Activated T-helper 17 cell treated with anti-CD3 and anti-CD28 coated beads, Interleukin-2, amount 50 U/mL, for 72 hours (primary cell): Measurements from ENCODE around the gene SLC16A5. TPM values are rescaled to one million over a fixed set of nuclear protein-coding genes. Genes with fewer than 3 reads are reported as not detected.
"Not testable (repeated sequence)": the region's sequence is repeated elsewhere in the genome, so short reads cannot be mapped to it uniquely, and the experiment has no call there.

Source experiments
- ATAC-seq: fragments of 150-1000 bp; cut with Tn5 transposase; replicated peaks from 2 replicates; pipeline ENCODE4 v1.10.0; 2021; ENCODE audit warnings: mild to moderate bottlenecking, moderate library complexity
- H3K27ac Mint-ChIP-seq: one replicate; pipeline ENCODE4 v1.8.0; 2022; ENCODE audit warnings: mixed read lengths
- H3K27me3 Mint-ChIP-seq: one replicate; pipeline ENCODE4 v1.8.0; 2022; ENCODE audit warnings: mixed read lengths
- H3K36me3 Mint-ChIP-seq: one replicate; pipeline ENCODE4 v1.8.0; 2022; ENCODE audit warnings: low read depth, mild to moderate bottlenecking, mixed read lengths
- H3K4me1 Mint-ChIP-seq: one replicate; pipeline ENCODE4 v1.8.0; 2022; ENCODE audit warnings: mixed read lengths
- H3K4me3 Mint-ChIP-seq: one replicate; pipeline ENCODE4 v1.8.0; 2022; ENCODE audit warnings: mild to moderate bottlenecking, mixed read lengths
- H3K9me3 Mint-ChIP-seq: one replicate; pipeline ENCODE4 v1.8.0; 2022; ENCODE audit warnings: mixed read lengths
- total RNA-seq, 2 donors: library from RNA; stranded (reverse); gene quantifications; one replicate each; pipeline ENCODE4 v1.2.3, GENCODE V29; 2022

The SLC16A5 gene
- total RNA-seq, 2 donors from 2014 or later, result 5.4 to 14.6 TPM

GRCh38 chr17:75133607-75134347 is 46.0 kb downstream of the SLC16A5 start:
- not testable (repeated sequence) for H3K4me3 Mint-ChIP-seq, H3K4me1 Mint-ChIP-seq, ATAC-seq, H3K27ac Mint-ChIP-seq, H3K27me3 Mint-ChIP-seq, H3K9me3 Mint-ChIP-seq
- H3K36me3 Mint-ChIP-seq, result peaks cover 51% of the 10 kb centered on the region

- Mint-ChIP-seq H3K27ac (peak overlapping the region; percentile 41), H3K36me3 (peaks cover 51% of the 10 kb centered on the region)
Observed at GRCh38 chr17:75135452-75135851, 47.7 kb downstream of the SLC16A5 start.

GRCh38 chr17:75135946-75136345 is 48.2 kb downstream of the SLC16A5 start:
- H3K27ac Mint-ChIP-seq, result peak overlapping the region; percentile 41
- no peak for ATAC-seq

More at GRCh38 chr17:75135452-75135851, 47.7 kb downstream of the SLC16A5 start:
- Mint-ChIP-seq H3K9me3 (no peaks in the 10 kb centered on the region), H3K27me3 (no peaks in the 10 kb centered on the region), H3K4me1 (peaks cover 3% of the 10 kb centered on the region), H3K4me3 (no peak overlapping the region)
- ATAC-seq, result no peak

GRCh38 chr17:75137762-75138161 is 50.0 kb downstream of the SLC16A5 start:
- peaks cover 69% of the 10 kb centered on the region for H3K36me3 Mint-ChIP-seq
- not testable (repeated sequence) for H3K27me3 Mint-ChIP-seq, H3K9me3 Mint-ChIP-seq

More at GRCh38 chr17:75135946-75136345, 48.2 kb downstream of the SLC16A5 start:
- Mint-ChIP-seq H3K27me3 (no peaks in the 10 kb centered on the region), H3K36me3 (peaks cover 52% of the 10 kb centered on the region), H3K4me3 (no peak overlapping the region), H3K4me1 (no peaks in the 10 kb centered on the region), H3K9me3 (no peaks in the 10 kb centered on the region)

GRCh38 chr17:75138519-75138918 is 50.8 kb downstream of the SLC16A5 start:
- H3K27ac Mint-ChIP-seq, result no peak overlapping the region
- no peak overlapping the region for H3K4me3 Mint-ChIP-seq
- H3K9me3 Mint-ChIP-seq, result no peaks in the 10 kb centered on the region
- no peaks in the 10 kb centered on the region for H3K4me1 Mint-ChIP-seq
- no peak for ATAC-seq
- peaks cover 76% of the 10 kb centered on the region for H3K36me3 Mint-ChIP-seq
- H3K27me3 Mint-ChIP-seq, result no peaks in the 10 kb centered on the region

More at GRCh38 chr17:75137762-75138161, 50.0 kb downstream of the SLC16A5 start:
- not testable (repeated sequence) for H3K4me1 Mint-ChIP-seq, H3K4me3 Mint-ChIP-seq, H3K27ac Mint-ChIP-seq, ATAC-seq

- ATAC-seq, result no peak
- Mint-ChIP-seq H3K27ac (no peak overlapping the region), H3K4me1 (peaks cover 5% of the 10 kb centered on the region), H3K27me3 (no peaks in the 10 kb centered on the region), H3K9me3 (no peaks in the 10 kb centered on the region), H3K36me3 (peaks cover 95% of the 10 kb centered on the region), H3K4me3 (no peak overlapping the region)
Observed at GRCh38 chr17:75142236-75142971, 54.6 kb downstream of the SLC16A5 start.

- H3K27ac Mint-ChIP-seq, result no peak overlapping the region
- H3K4me3 Mint-ChIP-seq, result no peak overlapping the region
- peaks cover 15% of the 10 kb centered on the region for H3K4me1 Mint-ChIP-seq
- H3K27me3 Mint-ChIP-seq, result no peaks in the 10 kb centered on the region
- no peaks in the 10 kb centered on the region for H3K9me3 Mint-ChIP-seq
- peaks cover 98% of the 10 kb centered on the region for H3K36me3 Mint-ChIP-seq
- ATAC-seq, result no peak
Observed at GRCh38 chr17:75144816-75145512, 57.2 kb downstream of the SLC16A5 start.

GRCh38 chr17:75146592-75146991 is 58.8 kb downstream of the SLC16A5 start:
- Mint-ChIP-seq H3K4me1 (peaks cover 16% of the 10 kb centered on the region), H3K27ac (peak overlapping the region; percentile 14), H3K27me3 (no peaks in the 10 kb centered on the region), H3K4me3 (no peak overlapping the region), H3K9me3 (no peaks in the 10 kb centered on the region), H3K36me3 (peaks cover 85% of the 10 kb centered on the region)
- ATAC-seq, result no peak

- Mint-ChIP-seq H3K4me1 (peaks cover 28% of the 10 kb centered on the region), H3K4me3 (no peak overlapping the region), H3K9me3 (no peaks in the 10 kb centered on the region), H3K27me3 (no peaks in the 10 kb centered on the region), H3K27ac (peak overlapping the region; percentile 28), H3K36me3 (peaks cover 86% of the 10 kb centered on the region)
- ATAC-seq, result no peak
Observed at GRCh38 chr17:75147878-75148546, 60.3 kb downstream of the SLC16A5 start.

- no peak for ATAC-seq
- H3K4me3 Mint-ChIP-seq, result peak overlapping the region; percentile 94
- H3K36me3 Mint-ChIP-seq, result peaks cover 63% of the 10 kb centered on the region
- no peaks in the 10 kb centered on the region for H3K27me3 Mint-ChIP-seq
- peak overlapping the region; percentile 85 for H3K27ac Mint-ChIP-seq
- no peaks in the 10 kb centered on the region for H3K9me3 Mint-ChIP-seq
- H3K4me1 Mint-ChIP-seq, result peaks cover 38% of the 10 kb centered on the region
Observed at GRCh38 chr17:75151930-75152329, 64.2 kb downstream of the SLC16A5 start.

GRCh38 chr17:75152523-75152921 is 64.8 kb downstream of the SLC16A5 start:
- Mint-ChIP-seq H3K27me3 (no peaks in the 10 kb centered on the region), H3K9me3 (no peaks in the 10 kb centered on the region), H3K4me1 (peaks cover 36% of the 10 kb centered on the region), H3K36me3 (peaks cover 57% of the 10 kb centered on the region), H3K27ac (peak overlapping the region; percentile 85), H3K4me3 (peak overlapping the region; percentile 94)
- ATAC-seq, result no peak

GRCh38 chr17:75152922-75153779 is 65.4 kb downstream of the SLC16A5 start:
- Mint-ChIP-seq H3K36me3 (peaks cover 51% of the 10 kb centered on the region), H3K27ac (peak overlapping the region; percentile 85), H3K4me1 (peaks cover 36% of the 10 kb centered on the region), H3K4me3 (peak overlapping the region; percentile 94), H3K27me3 (no peaks in the 10 kb centered on the region), H3K9me3 (no peaks in the 10 kb centered on the region)
- ATAC-seq, result peak; percentile 18

- peak; percentile 1 for ATAC-seq
- H3K4me3 Mint-ChIP-seq, result peak overlapping the region; percentile 94
- peak overlapping the region; percentile 85 for H3K27ac Mint-ChIP-seq
- no peaks in the 10 kb centered on the region for H3K9me3 Mint-ChIP-seq
- peaks cover 44% of the 10 kb centered on the region for H3K36me3 Mint-ChIP-seq
- no peaks in the 10 kb centered on the region for H3K27me3 Mint-ChIP-seq
- H3K4me1 Mint-ChIP-seq, result peaks cover 32% of the 10 kb centered on the region
Observed at GRCh38 chr17:75153780-75154194, 66.0 kb downstream of the SLC16A5 start.
